ENCODE data around the gene NECTIN2.

NECTIN2 gene

DNA sequence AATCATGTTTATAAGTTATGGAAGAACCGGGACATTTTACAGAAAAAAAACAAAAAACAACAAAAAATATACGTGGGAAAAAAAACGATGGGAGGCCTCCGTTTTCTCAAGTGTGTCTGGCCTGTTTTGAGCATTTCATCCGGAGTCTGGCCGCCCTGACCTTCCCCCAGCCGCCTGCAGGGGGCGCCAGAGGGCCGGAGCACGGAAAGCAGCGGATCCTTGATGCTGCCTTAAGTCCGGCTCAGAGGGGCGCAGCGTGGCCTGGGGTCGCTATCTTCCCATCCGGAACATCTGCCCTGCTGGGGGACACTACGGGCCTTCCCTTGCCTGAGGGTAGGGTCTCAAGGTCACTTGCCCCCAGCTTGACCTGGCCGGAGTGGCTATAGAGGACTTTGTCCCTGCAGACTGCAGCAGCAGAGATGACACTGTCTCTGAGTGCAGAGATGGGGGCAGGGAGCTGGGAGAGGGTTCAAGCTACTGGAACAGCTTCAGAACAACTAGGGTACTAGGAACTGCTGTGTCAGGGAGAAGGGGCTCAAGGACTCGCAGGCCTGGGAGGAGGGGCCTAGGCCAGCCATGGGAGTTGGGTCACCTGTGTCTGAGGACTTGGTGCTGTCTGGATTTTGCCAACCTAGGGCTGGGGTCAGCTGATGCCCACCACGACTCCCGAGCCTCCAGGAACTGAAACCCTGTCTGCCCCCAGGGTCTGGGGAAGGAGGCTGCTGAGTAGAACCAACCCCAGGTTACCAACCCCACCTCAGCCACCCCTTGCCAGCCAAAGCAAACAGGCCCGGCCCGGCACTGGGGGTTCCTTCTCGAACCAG lies 57.7 kb downstream of the NECTIN2 start:
- H2AFZ ChIP-seq (ENCODE audit: low read depth, low read length): no peak overlapping the region
- no peak overlapping the region for H3K4ac ChIP-seq (ENCODE audit: low read depth in 1 of 2, low read length in 2 of 2)
- H3K9me3 ChIP-seq (ENCODE audit: control insufficient read depth, low read length): no peaks in the 10 kb centered on the region
- H2BK5ac ChIP-seq (ENCODE audit: low read depth, low read length, poor library complexity, severe bottlenecking): no peak overlapping the region
- H4K91ac ChIP-seq (ENCODE audit: low read length): no peak overlapping the region
- DNase-seq: peak; percentile 62
- H3K23ac ChIP-seq (ENCODE audit: low read length in 2 of 2): no peak overlapping the region
- H2BK15ac ChIP-seq (ENCODE audit: low read depth, poor library complexity, severe bottlenecking): no peak overlapping the region
- no peak overlapping the region for H3K4me2 ChIP-seq (ENCODE audit: low read length, poor library complexity, severe bottlenecking)
- H3K14ac ChIP-seq (ENCODE audit: low read length in 2 of 2): no peak overlapping the region
- WGBS: 32% methylated on average over 23 of the region's 24 CpGs
- H3K4me3 ChIP-seq (ENCODE audit: insufficient read depth in 1 of 2, low read depth in 1 of 2, low read length in 2 of 2): no peak overlapping the region
- H3K27ac ChIP-seq (ENCODE audit: low read length, poor library complexity, severe bottlenecking): no peak overlapping the region
- H2BK120ac ChIP-seq (ENCODE audit: low read depth, low read length): no peak overlapping the region
- peak overlapping the region; percentile 2 for H3K9ac ChIP-seq (ENCODE audit: low read length)
- no peak overlapping the region for H2BK12ac ChIP-seq (ENCODE audit: low read length in 2 of 2)
- no peak overlapping the region for H2AK5ac ChIP-seq (ENCODE audit: low read length, severe bottlenecking)
- H3K4me1 ChIP-seq (ENCODE audit: control insufficient read depth, insufficient read depth, low read depth, low read length): peaks cover 13% of the 10 kb centered on the region
- peaks cover 14% of the 10 kb centered on the region for H3K79me1 ChIP-seq (replicated peaks; ENCODE audit: low read length, poor library complexity, severe bottlenecking)
- peaks cover 30 to 57% of the 10 kb centered on the region in 2 experiments for H3K36me3 ChIP-seq (ENCODE audit: control insufficient read depth in 1 of 2, insufficient read depth in 2 of 2, low read depth in 1 of 2, low read length in 2 of 2)
- H4K8ac ChIP-seq (ENCODE audit: low read length): peak overlapping the region; percentile 5
- no peak overlapping the region for H3K18ac ChIP-seq (ENCODE audit: low read depth in 1 of 2, low read length in 2 of 2)
- peaks cover 0 to 10% of the 10 kb centered on the region in 2 experiments for H3K27me3 ChIP-seq (ENCODE audit: control insufficient read depth in 1 of 2, insufficient read depth in 1 of 2, low read length in 2 of 2)

DNA sequence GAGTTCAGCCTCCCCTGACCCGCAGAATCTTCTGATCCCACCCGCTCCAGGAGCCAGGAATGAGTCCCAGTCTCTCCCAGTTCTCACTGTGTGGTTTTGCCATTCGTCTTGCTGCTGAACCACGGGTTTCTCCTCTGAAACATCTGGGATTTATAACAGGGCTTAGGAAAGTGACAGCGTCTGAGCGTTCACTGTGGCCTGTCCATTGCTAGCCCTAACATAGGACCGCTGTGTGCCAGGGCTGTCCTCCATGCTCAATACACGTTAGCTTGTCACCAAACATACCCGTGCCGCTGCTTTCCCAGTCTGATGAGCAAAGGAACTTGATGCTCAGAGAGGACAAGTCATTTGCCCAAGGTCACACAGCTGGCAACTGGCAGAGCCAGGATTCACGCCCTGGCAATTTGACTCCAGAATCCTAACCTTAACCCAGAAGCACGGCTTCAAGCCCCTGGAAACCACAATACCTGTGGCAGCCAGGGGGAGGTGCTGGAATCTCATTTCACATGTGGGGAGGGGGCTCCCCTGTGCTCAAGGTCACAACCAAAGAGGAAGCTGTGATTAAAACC lies 58.4 kb downstream of the NECTIN2 start:
- Histone ChIP-seq H3K27ac (ENCODE audit: low read length, poor library complexity, severe bottlenecking) (no peak overlapping the region), H4K91ac (ENCODE audit: low read length) (no peak overlapping the region), H3K4me3 (ENCODE audit: insufficient read depth in 1 of 2, low read depth in 1 of 2, low read length in 2 of 2) (no peak overlapping the region), H3K9me3 (ENCODE audit: control insufficient read depth, low read length) (no peaks in the 10 kb centered on the region), H2AFZ (ENCODE audit: low read depth, low read length) (no peak overlapping the region), H3K79me1 (replicated peaks; ENCODE audit: low read length, poor library complexity, severe bottlenecking) (peaks cover 12% of the 10 kb centered on the region), H3K23ac (ENCODE audit: low read length in 2 of 2) (no peak overlapping the region), H2AK5ac (ENCODE audit: low read length, severe bottlenecking) (no peak overlapping the region), H3K9ac (ENCODE audit: low read length) (peak overlapping the region; percentile 2), H3K18ac (ENCODE audit: low read depth in 1 of 2, low read length in 2 of 2) (peak overlapping the region in 1 of 2 experiments; percentile 15), H3K14ac (ENCODE audit: low read length in 2 of 2) (no peak overlapping the region), H3K27me3 (ENCODE audit: control insufficient read depth in 1 of 2, insufficient read depth in 1 of 2, low read length in 2 of 2) (peaks cover 0 to 10% of the 10 kb centered on the region in 2 experiments), H2BK5ac (ENCODE audit: low read depth, low read length, poor library complexity, severe bottlenecking) (no peak overlapping the region), H3K4me2 (ENCODE audit: low read length, poor library complexity, severe bottlenecking) (no peak overlapping the region), H4K8ac (ENCODE audit: low read length) (no peak overlapping the region), H3K4me1 (ENCODE audit: control insufficient read depth, insufficient read depth, low read depth, low read length) (peaks cover 13% of the 10 kb centered on the region), H2BK15ac (ENCODE audit: low read depth, poor library complexity, severe bottlenecking) (no peak overlapping the region), H2BK120ac (ENCODE audit: low read depth, low read length) (no peak overlapping the region), H3K4ac (ENCODE audit: low read depth in 1 of 2, low read length in 2 of 2) (no peak overlapping the region), H3K36me3 (ENCODE audit: control insufficient read depth in 1 of 2, insufficient read depth in 2 of 2, low read depth in 1 of 2, low read length in 2 of 2) (peaks cover 26 to 59% of the 10 kb centered on the region in 2 experiments), H2BK12ac (ENCODE audit: low read length in 2 of 2) (peak overlapping the region in 1 of 2 experiments; percentile 56)
- no peak for DNase-seq
- 80% methylated on average over 12 of the region's 12 CpGs for whole genome bisulfite sequencing

DNA sequence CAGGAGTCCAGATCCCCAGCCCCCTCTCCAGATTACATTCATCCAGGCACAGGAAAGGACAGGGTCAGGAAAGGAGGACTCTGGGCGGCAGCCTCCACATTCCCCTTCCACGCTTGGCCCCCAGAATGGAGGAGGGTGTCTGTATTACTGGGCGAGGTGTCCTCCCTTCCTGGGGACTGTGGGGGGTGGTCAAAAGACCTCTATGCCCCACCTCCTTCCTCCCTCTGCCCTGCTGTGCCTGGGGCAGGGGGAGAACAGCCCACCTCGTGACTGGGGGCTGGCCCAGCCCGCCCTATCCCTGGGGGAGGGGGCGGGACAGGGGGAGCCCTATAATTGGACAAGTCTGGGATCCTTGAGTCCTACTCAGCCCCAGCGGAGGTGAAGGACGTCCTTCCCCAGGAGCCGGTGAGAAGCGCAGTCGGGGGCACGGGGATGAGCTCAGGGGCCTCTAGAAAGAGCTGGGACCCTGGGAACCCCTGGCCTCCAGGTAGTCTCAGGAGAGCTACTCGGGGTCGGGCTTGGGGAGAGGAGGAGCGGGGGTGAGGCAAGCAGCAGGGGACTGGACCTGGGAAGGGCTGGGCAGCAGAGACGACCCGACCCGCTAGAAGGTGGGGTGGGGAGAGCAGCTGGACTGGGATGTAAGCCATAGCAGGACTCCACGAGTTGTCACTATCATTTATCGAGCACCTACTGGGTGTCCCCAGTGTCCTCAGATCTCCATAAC lies 59.5 kb downstream of the NECTIN2 start, which contains the start of gene APOE:
APOE (plus strand) TSS at position 360 of the 724 bp plus-strand sequence. CDS start 829 bp downstream, outside the sequence.
- peak within 1 kb of the TSS; percentile 73 for H4K8ac ChIP-seq (ENCODE audit: low read length)
- H3K4me1 ChIP-seq (ENCODE audit: control insufficient read depth, insufficient read depth, low read depth, low read length): peaks cover 15% of the 10 kb centered on the region
- H2BK12ac ChIP-seq (ENCODE audit: low read length in 2 of 2): peak within 1 kb of the TSS; percentile 56 to 79
- DNase-seq: peak; percentile 54
- H3K18ac ChIP-seq (ENCODE audit: low read depth in 1 of 2, low read length in 2 of 2): peak within 1 kb of the TSS in 1 of 2 experiments; percentile 11
- peak within 1 kb of the TSS; percentile 20 for H2AFZ ChIP-seq (ENCODE audit: low read depth, low read length)
- H3K27ac ChIP-seq (ENCODE audit: low read length, poor library complexity, severe bottlenecking): no peak within 1 kb of the TSS
- peak within 1 kb of the TSS in 1 of 2 experiments; percentile 73 for H3K4ac ChIP-seq (ENCODE audit: low read depth in 1 of 2, low read length in 2 of 2)
- no peak within 1 kb of the TSS for H2BK5ac ChIP-seq (ENCODE audit: low read depth, low read length, poor library complexity, severe bottlenecking)
- peak within 1 kb of the TSS; percentile 48 for H3K4me2 ChIP-seq (ENCODE audit: low read length, poor library complexity, severe bottlenecking)
- no peaks in the 10 kb centered on the region for H3K9me3 ChIP-seq (ENCODE audit: control insufficient read depth, low read length)
- H3K27me3 ChIP-seq (ENCODE audit: control insufficient read depth in 1 of 2, insufficient read depth in 1 of 2, low read length in 2 of 2): peaks cover 0 to 10% of the 10 kb centered on the region in 2 experiments
- H3K4me3 ChIP-seq (ENCODE audit: insufficient read depth in 1 of 2, low read depth in 1 of 2, low read length in 2 of 2): peak within 1 kb of the TSS; percentile 48 to 79
- peak within 1 kb of the TSS; percentile 36 for H2BK15ac ChIP-seq (ENCODE audit: low read depth, poor library complexity, severe bottlenecking)
- WGBS: 4% methylated on average over 17 of the region's 20 CpGs
- H2AK5ac ChIP-seq (ENCODE audit: low read length, severe bottlenecking): no peak within 1 kb of the TSS
- no peak within 1 kb of the TSS for H3K23ac ChIP-seq (ENCODE audit: low read length in 2 of 2)
- H3K14ac ChIP-seq (ENCODE audit: low read length in 2 of 2): peak within 1 kb of the TSS in 1 of 2 experiments; percentile 11
- H3K36me3 ChIP-seq (ENCODE audit: control insufficient read depth in 1 of 2, insufficient read depth in 2 of 2, low read depth in 1 of 2, low read length in 2 of 2): peaks cover 17 to 48% of the 10 kb centered on the region in 2 experiments
- peak within 1 kb of the TSS; percentile 45 for H4K91ac ChIP-seq (ENCODE audit: low read length)
- peak within 1 kb of the TSS; percentile 79 for H3K9ac ChIP-seq (ENCODE audit: low read length)
- peak within 1 kb of the TSS; percentile 54 for H2BK120ac ChIP-seq (ENCODE audit: low read depth, low read length)
- peaks cover 6% of the 10 kb centered on the region for H3K79me1 ChIP-seq (replicated peaks; ENCODE audit: low read length, poor library complexity, severe bottlenecking)
